ENCODE measurements around the gene ADAMTS20. TPM values are rescaled to one million over a fixed set of nuclear protein-coding genes. Genes with fewer than 3 reads are reported as not detected.

Gene ADAMTS20
- total and polyA plus RNA-seq, 7 donors = not detected

- Histone ChIP-seq H3K27me3 (no peaks in the 10 kb centered on the region), H3K36me3 (no peaks in the 10 kb centered on the region), H3K27ac (no peak overlapping the region), H3K9me3 (no peaks in the 10 kb centered on the region), H3K4me1 (no peaks in the 10 kb centered on the region), H3K4me3 (no peak overlapping the region)
- intact Hi-C loops (cut with DNase I) = no loop called here
- no peak for DNase-seq
- WGBS, 2 donors = 62% methylated on average over 2 of the region's 2 CpGs
- TF ChIP-seq POLR2AphosphoS5 (IDR thresholded peaks at IDR 0.05) (no peak), POLR2A (IDR thresholded peaks at IDR 0.05) (no peak), CTCF (IDR thresholded peaks at IDR 0.05) (no peak), EP300 (IDR thresholded peaks at IDR 0.05) (no peak)
Observed at GRCh38 chr12:43501703-43502102, 50.3 kb downstream of the ADAMTS20 start.

- TF ChIP-seq POLR2A (IDR thresholded peaks at IDR 0.05) (no peak), POLR2AphosphoS5 (IDR thresholded peaks at IDR 0.05) (no peak)
- no peak overlapping the region for H3K4me3 ChIP-seq
- H3K4me1 ChIP-seq = no peaks in the 10 kb centered on the region
- WGBS, 2 donors = 76 to 83% methylated on average over 2 of the region's 2 CpGs
- H3K27me3 ChIP-seq = no peaks in the 10 kb centered on the region
- no peaks in the 10 kb centered on the region for H3K36me3 ChIP-seq
- intact Hi-C loops (cut with DNase I) = no loop called here
- no peak overlapping the region for H3K27ac ChIP-seq
- no peak for DNase-seq
- no peaks in the 10 kb centered on the region for H3K9me3 ChIP-seq
Observed at GRCh38 chr12:43493261-43493797, 58.7 kb downstream of the ADAMTS20 start.

- 83 to 89% methylated on average over 3 of the region's 3 CpGs for WGBS, 2 donors
- TF ChIP-seq CTCF (IDR thresholded peaks at IDR 0.05) (no peak), EP300 (IDR thresholded peaks at IDR 0.05) (no peak), POLR2AphosphoS5 (IDR thresholded peaks at IDR 0.05) (no peak), POLR2A (IDR thresholded peaks at IDR 0.05) (no peak)
- Histone ChIP-seq H3K4me3 (no peak overlapping the region), H3K9me3 (no peaks in the 10 kb centered on the region), H3K27me3 (no peaks in the 10 kb centered on the region), H3K27ac (no peak overlapping the region), H3K4me1 (no peaks in the 10 kb centered on the region), H3K36me3 (no peaks in the 10 kb centered on the region)
- DNase-seq = no peak
- intact Hi-C loops (cut with DNase I) = no loop called here
Observed at GRCh38 chr12:43482311-43483085, 69.5 kb downstream of the ADAMTS20 start.

- 63 to 75% methylated on average over 3 of the region's 3 CpGs for WGBS, 2 donors
- intact Hi-C loops (cut with DNase I) = no loop called here
- Histone ChIP-seq H3K4me3 (no peak overlapping the region), H3K4me1 (no peaks in the 10 kb centered on the region), H3K27ac (no peak overlapping the region), H3K36me3 (no peaks in the 10 kb centered on the region), H3K27me3 (no peaks in the 10 kb centered on the region), H3K9me3 (no peaks in the 10 kb centered on the region)
- TF ChIP-seq POLR2A (IDR thresholded peaks at IDR 0.05) = no peak
- TF ChIP-seq POLR2AphosphoS5 (IDR thresholded peaks at IDR 0.05) = no peak
- TF ChIP-seq CTCF (IDR thresholded peaks at IDR 0.05) = no peak
- no peak for TF ChIP-seq EP300 (IDR thresholded peaks at IDR 0.05)
- no peak for DNase-seq
Observed at GRCh38 chr12:43480591-43480990, 71.4 kb downstream of the ADAMTS20 start.

GRCh38 chr12:43462741-43463140, 89.3 kb downstream of the ADAMTS20 start:
- intact Hi-C loops (cut with DNase I) = no loop called here
- Histone ChIP-seq H3K27me3 (no peaks in the 10 kb centered on the region), H3K9me3 (no peaks in the 10 kb centered on the region), H3K4me3 (no peak overlapping the region), H3K27ac (no peak overlapping the region), H3K36me3 (no peaks in the 10 kb centered on the region), H3K4me1 (no peaks in the 10 kb centered on the region)
- TF ChIP-seq POLR2AphosphoS5 (IDR thresholded peaks at IDR 0.05) (no peak), CTCF (IDR thresholded peaks at IDR 0.05) (no peak), POLR2A (IDR thresholded peaks at IDR 0.05) (no peak), EP300 (IDR thresholded peaks at IDR 0.05) (no peak)
- WGBS, 2 donors = 76 to 81% methylated on average over 3 of the region's 3 CpGs
- no peak for DNase-seq
